ENCODE measurements around the gene CHD2.
"Not testable (repeated sequence)": the region's sequence is repeated elsewhere in the genome, so short reads cannot be mapped to it uniquely, and the experiment has no call there.

Gene CHD2

GRCh38 chr15:92899948-92900730 lies at the start of gene CHD2:
TSS of gene CHD2 (plus strand) at chr15:92900324. CDS start at chr15:92901238, 914 bp downstream.
- DNase-seq, result peak; percentile 88

- no peak for DNase-seq
Measured at GRCh38 chr15:92853222-92853621, 46.9 kb upstream of the CHD2 start.

GRCh38 chr15:92861742-92862141 lies 38.4 kb upstream of the CHD2 start:
- no peak for DNase-seq

- DNase-seq, result no peak
Measured at GRCh38 chr15:92864127-92864814, 35.9 kb upstream of the CHD2 start.

GRCh38 chr15:92869263-92869940 lies 30.7 kb upstream of the CHD2 start:
- DNase-seq, result no peak

GRCh38 chr15:92870010-92870591 lies 30.0 kb upstream of the CHD2 start:
- no peak for DNase-seq

GRCh38 chr15:92872967-92873366 lies 27.2 kb upstream of the CHD2 start:
- not testable (repeated sequence) for DNase-seq

- no peak for DNase-seq
Measured at GRCh38 chr15:92877000-92877399, 23.1 kb upstream of the CHD2 start.

- DNase-seq, result no peak
Measured at GRCh38 chr15:92877416-92877815, 22.7 kb upstream of the CHD2 start.

GRCh38 chr15:92878593-92879053 lies 21.5 kb upstream of the CHD2 start:
- peak; percentile 57 for DNase-seq

- DNase-seq, result peak; percentile 71
Measured at GRCh38 chr15:92879949-92880725, 20.0 kb upstream of the CHD2 start.

- no peak for DNase-seq
Measured at GRCh38 chr15:92880796-92881195, 19.3 kb upstream of the CHD2 start.

GRCh38 chr15:92881211-92881754 lies 18.8 kb upstream of the CHD2 start:
- DNase-seq, result no peak

GRCh38 chr15:92881802-92882696 lies 18.1 kb upstream of the CHD2 start:
- peak; percentile 98 for DNase-seq

GRCh38 chr15:92882697-92883162 lies 17.4 kb upstream of the CHD2 start:
- peak; percentile 98 for DNase-seq

GRCh38 chr15:92883163-92883875 lies 16.8 kb upstream of the CHD2 start:
- DNase-seq, result no peak

GRCh38 chr15:92883876-92884435 lies 16.2 kb upstream of the CHD2 start:
- no peak for DNase-seq

- DNase-seq, result no peak
Measured at GRCh38 chr15:92884436-92885223, 15.5 kb upstream of the CHD2 start.

Measured in NCI-H187 treated with DMSO at 0.1 percent for 48 hours (cell line).